Endothelial cell of umbilical vein (primary cell): ENCODE results near the gene MAEA. TPM values are rescaled to one million over a fixed set of nuclear protein-coding genes. Genes with fewer than 3 reads are reported as not detected.

Source experiments
- BruUV-seq: library from RNA; stranded (reverse); fragments of 400-500 nt; replicated peaks from 2 replicates; lab custom pipeline; 2021; lab: Mats Ljungman, UMichigan
- CTCF ChIA-PET: fragments of 300-600, 350-600 bp; sonication (Branson Sonifier 250); formaldehyde crosslinking; loops from one replicate; lab custom pipeline; 2021; ENCODE audit warnings: antibody characterized with exemption, inconsistent platforms; lab: Charles Lee
- POLR2A ChIA-PET: fragments of 300-600, 350-600 bp; sonication (Branson Sonifier 250); formaldehyde crosslinking; loops from one replicate; lab custom pipeline; 2021; ENCODE audit warnings: antibody characterized with exemption, inconsistent platforms; lab: Charles Lee
- DNase-seq: peaks from one replicate; pipeline ENCODE4 v3.0.0-alpha.2; 2011; ENCODE audit warnings: low read depth, low spot score
- FAIRE-seq: peaks from 2 replicates; lab custom pipeline; 2011; peaks lifted over from hg19 to GRCh38; lab: Jason Lieb, UNC
- H2AFZ ChIP-seq: 2 replicates; pipeline ENCODE4 v1.6.0; 2012; ENCODE audit warnings: low read depth, low read length, control low read depth, inconsistent platforms
- H3K27ac ChIP-seq: 2 replicates; pipeline ENCODE4 v1.5.1; 2011; ENCODE audit warnings: low read depth, mild to moderate bottlenecking, control low read depth, low read length, moderate library complexity; ENCODE audit not compliant: insufficient read depth
- H3K27me3 ChIP-seq, 2 experiments: 2 replicates each; pipeline versions ENCODE4 v1.6.0 to v1.6.1; 2011; ENCODE audit warnings: low read length in 2 of 2, mixed read lengths in 1 of 2; ENCODE audit not compliant: control insufficient read depth in 2 of 2, insufficient read depth in 2 of 2
- H3K36me3 ChIP-seq, 2 experiments: 2 replicates in 1 of 2; 3 replicates in 1 of 2; pipeline ENCODE4 v1.5.1; 2011; ENCODE audit warnings: low read length in 2 of 2, mild to moderate bottlenecking in 1 of 2, moderate library complexity in 1 of 2; ENCODE audit not compliant: control insufficient read depth in 2 of 2, insufficient read depth in 2 of 2; ENCODE audit errors: extremely low read depth in 1 of 2
- H3K4me1 ChIP-seq: 3 replicates; pipeline ENCODE4 v1.5.1; 2011; ENCODE audit warnings: mild to moderate bottlenecking, low read length; ENCODE audit not compliant: control insufficient read depth, insufficient read depth; ENCODE audit errors: extremely low read depth
- H3K4me2 ChIP-seq: 2 replicates; pipeline ENCODE4 v1.6.1; 2011; ENCODE audit warnings: low read length, control low read depth, mixed read lengths; ENCODE audit not compliant: insufficient read depth
- H3K4me3 ChIP-seq, 3 experiments: fragments of 200-600 bp in 1 of 3; sonication (generic), shearing (Covaris generic) in 1 of 3; replicated peaks in 1 of 3; 2 replicates each; pipeline ENCODE4 v1.5.1; 2011 to 2016; ENCODE audit warnings: control low read depth in 3 of 3, low read length in 3 of 3, mild to moderate bottlenecking in 2 of 3, inconsistent platforms in 1 of 3, low read depth in 1 of 3, moderate library complexity in 1 of 3; ENCODE audit not compliant: insufficient read depth in 1 of 3
- H3K79me2 ChIP-seq: 2 replicates; pipeline ENCODE4 v1.6.0; 2012; ENCODE audit warnings: low read length, inconsistent platforms; ENCODE audit not compliant: control insufficient read depth, insufficient read depth
- H3K9ac ChIP-seq: replicated peaks from 2 replicates; pipeline ENCODE3; 2011; ENCODE audit warnings: low read length, control low read depth; ENCODE audit not compliant: insufficient read depth; ENCODE audit errors: extremely low read depth
- H3K9me1 ChIP-seq: replicated peaks from 3 replicates; pipeline ENCODE4 v1.6.0; 2011; ENCODE audit warnings: mild to moderate bottlenecking, low read length; ENCODE audit not compliant: control insufficient read depth, insufficient read depth; ENCODE audit errors: extremely low read depth
- H3K9me3 ChIP-seq: replicated peaks from 2 replicates; pipeline ENCODE4 v1.5.1; 2012; ENCODE audit warnings: low read length, inconsistent platforms; ENCODE audit not compliant: control insufficient read depth, insufficient read depth
- H4K20me1 ChIP-seq: replicated peaks from 2 replicates; pipeline ENCODE3; 2011; ENCODE audit warnings: mild to moderate bottlenecking, low read length; ENCODE audit not compliant: control insufficient read depth, insufficient read depth; ENCODE audit errors: extremely low read depth
- CTCF ChIP-seq, 2 donors: IDR thresholded peaks; 1 replicate in 1 of 2; 2 replicates in 1 of 2; pipeline ENCODE4 v1.5.1; 2011; ENCODE audit warnings: low read length in 2 of 2, mild to moderate bottlenecking in 2 of 2, moderate library complexity in 2 of 2, control low read depth in 1 of 2, inconsistent platforms in 1 of 2, low read depth in 1 of 2; ENCODE audit not compliant: insufficient read depth in 1 of 2; ENCODE audit errors: extremely low read depth in 1 of 2
- EZH2 ChIP-seq: IDR thresholded peaks from 2 replicates; pipeline ENCODE4 v1.6.1; 2012; ENCODE audit warnings: borderline replicate concordance, low read depth, mild to moderate bottlenecking, moderate library complexity, low read length, inconsistent platforms; ENCODE audit not compliant: severe bottlenecking
- dilution Hi-C: fragments of 300-500 bp; cut with MboI; formaldehyde crosslinking; loops from one replicate; pipeline ENCODE4 v1.15.0; 2019; ENCODE audit warnings: low sequenced_read_pairs; ENCODE audit not compliant: extremely low pct_ligation_motif_present
- intact Hi-C: fragments of 100-400 bp; cut with micrococcal nuclease; formaldehyde crosslinking; loops from one replicate; pipeline ENCODE4 v1.10.0; 2022
- polyA plus RNA-seq, 4 experiments: library from polyadenylated mRNA; depleted of rRNA in 3 of 4; stranded (reverse) in 3 of 4; unstranded in 1 of 4; fragments of >200 nt; gene quantifications; 2 replicates each; pipeline versions ENCODE4 v1.2.1 to v1.2.3, GENCODE V29; 2011 to 2012; ENCODE audit warnings: missing spikeins in 1 of 4
- total RNA-seq: library from RNA; stranded (reverse); gene quantifications from 2 replicates; pipeline ENCODE4 v1.2.3, GENCODE V29; 2021

MAEA gene
- total and polyA plus RNA-seq, 2 donors (not counting 3 experiments of a cell fraction or from before 2014, with no cell fraction given): 66.0 to 108 TPM

- Histone ChIP-seq H4K20me1 (no peaks in the 10 kb centered on the region), H3K4me2 (no peak overlapping the region), H3K9me1 (no peaks in the 10 kb centered on the region), H3K4me3 (no peak overlapping the region), H2AFZ (no peak overlapping the region), H3K27me3 (no peaks in the 10 kb centered on the region), H3K9me3 (no peaks in the 10 kb centered on the region), H3K36me3 (no peaks in the 10 kb centered on the region), H3K79me2 (no peaks in the 10 kb centered on the region), H3K4me1 (no peaks in the 10 kb centered on the region), H3K27ac (no peak overlapping the region), H3K9ac (no peak overlapping the region)
- dilution Hi-C loops: no loop called here
- no TSS peak for BruUV-seq
- TF ChIP-seq EZH2: no peak
- TF ChIP-seq CTCF (IDR thresholded peaks at IDR 0.05; ENCODE audit: extremely low read depth in 1 of 2, insufficient read depth in 1 of 2, low read depth in 1 of 2, low read length in 2 of 2): peak; percentile 77 to 89
- intact Hi-C loops: loop anchor here (1.0 to 2.0 kb wide), 3 partner anchors 192 to 373 kb away; no protein-coding TSS in a partner anchor
- ChIA-PET POLR2A (no interaction called here), CTCF (interaction anchor here (0.7 to 3.9 kb wide), 22 partner anchors 8 to 356 kb away, joined by 3 to 53 read pairs (median 3); partner anchors contain the start of genes SLBP and UVSSA)
- DNase-seq: peak; percentile 51
- FAIRE-seq: peak; percentile 18
Measured at GRCh38 chr4:1356181-1356998, 66.7 kb downstream of the MAEA start.
